Middle frontal gyrus (tissue), 1 donor: ENCODE measurements around the gene SLC9A2.

ENCODE experiments used
- DNase-seq: peaks from one replicate; pipeline ENCODE4 v3.0.0-alpha.2; 2015; ENCODE audit warnings: low spot score; ENCODE audit errors: extremely low spot score

The SLC9A2 gene

DNA sequence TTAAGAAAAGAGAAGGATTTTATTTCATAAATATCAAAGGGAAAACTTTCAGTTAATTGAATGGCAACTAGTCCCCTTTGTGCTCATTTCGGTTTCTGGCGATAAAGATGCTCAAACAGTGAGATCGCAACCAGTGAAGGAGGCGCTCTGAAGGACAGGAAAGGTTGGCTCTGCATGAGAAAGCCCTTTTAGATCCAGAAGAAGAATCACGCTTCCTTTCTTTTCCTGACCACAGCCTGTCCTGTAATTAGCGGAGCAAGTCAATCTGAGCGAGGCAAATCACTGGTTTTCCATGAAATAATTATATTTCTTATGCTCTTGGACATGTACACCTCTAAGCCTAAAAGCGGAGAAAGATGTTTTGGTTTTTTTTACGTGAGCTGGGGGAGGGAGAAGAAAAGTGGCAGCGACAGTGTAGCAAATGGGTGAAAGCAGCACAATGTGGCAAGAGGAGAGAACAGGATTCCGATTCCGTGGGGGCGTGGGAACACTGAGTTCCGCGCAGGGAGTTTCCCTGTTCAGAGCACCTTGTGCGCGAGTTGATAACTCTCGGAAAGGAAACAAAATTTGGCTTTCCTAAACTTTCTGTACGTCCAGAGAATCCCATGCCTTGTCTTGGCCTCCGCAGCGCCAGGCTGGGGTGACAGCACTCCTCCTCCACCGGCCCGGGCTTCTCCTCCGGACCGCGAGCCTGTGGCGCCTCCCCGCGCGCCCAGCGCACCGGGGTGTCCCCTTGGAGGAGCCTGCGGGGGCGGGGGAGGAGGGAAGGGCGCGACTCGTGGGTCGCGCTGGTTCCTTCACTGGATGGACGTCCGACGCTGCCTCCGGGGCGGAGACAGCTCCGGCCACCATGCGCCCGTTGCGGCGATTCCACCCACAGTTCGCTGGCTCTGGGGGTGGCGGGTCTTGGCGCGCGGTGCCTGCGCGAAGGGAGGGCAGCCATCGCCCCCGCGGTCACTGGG is 620 bp upstream of the SLC9A2 start:
- no peak for DNase-seq

DNA sequence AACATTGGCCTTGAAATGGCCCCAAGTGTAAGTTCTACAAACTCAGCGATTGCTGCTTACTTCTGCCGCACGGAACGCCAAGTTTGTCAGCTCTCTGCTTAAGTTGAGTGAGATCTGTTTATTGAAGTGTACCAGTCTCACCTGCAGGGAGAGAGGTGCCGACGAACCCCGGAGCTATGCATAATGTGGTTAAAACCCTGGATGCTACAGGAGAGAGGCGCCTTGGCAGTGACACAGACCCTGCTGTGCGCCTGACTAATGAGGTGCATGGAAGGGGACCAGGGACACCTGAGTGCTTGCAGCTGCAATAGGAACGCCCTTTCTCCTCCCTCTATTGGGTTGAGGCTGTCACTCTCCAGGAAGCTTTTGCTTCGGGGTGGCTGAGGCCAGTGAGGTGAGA is 979 bp downstream of the SLC9A2 start:
- DNase-seq, result no peak

DNA sequence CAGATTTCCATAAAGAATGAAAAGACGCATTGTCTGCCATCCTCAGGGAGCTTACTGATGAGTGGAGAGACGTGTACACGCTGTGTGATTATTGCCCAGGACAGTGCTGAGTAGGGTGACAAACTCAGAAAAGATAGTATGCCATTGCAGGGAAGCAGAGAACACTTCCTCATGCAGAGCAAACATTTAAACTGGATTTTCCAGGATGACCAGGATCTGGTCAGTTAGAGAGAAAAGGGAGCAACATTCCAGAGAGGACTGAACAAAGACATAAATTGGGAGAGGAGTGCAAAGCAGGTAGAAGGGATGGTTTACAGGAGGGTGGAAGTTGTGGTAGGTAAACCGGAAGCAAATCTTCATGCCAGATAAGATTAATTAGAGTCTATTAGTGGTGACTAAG is 2.3 kb downstream of the SLC9A2 start:
- DNase-seq, result no peak

DNA sequence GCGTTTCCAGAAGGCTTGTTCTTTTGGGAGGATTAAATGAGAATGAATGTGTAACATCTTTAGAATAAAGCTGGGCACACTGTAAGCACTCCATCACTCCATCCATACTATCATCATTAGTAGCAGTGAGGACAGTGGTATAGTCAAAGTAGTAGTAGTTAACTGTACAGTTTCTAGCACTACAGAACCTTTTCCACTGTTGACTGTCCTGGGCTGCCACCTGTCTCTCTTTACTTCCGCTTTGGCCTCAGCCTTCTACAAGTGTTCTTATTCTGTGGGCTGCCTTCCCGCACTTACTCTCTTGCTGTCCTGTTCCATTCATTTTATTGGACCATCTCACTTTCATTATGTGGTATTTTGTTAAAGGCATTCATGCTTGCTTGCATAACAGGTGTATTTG is 3.3 kb downstream of the SLC9A2 start:
- no peak for DNase-seq

DNA sequence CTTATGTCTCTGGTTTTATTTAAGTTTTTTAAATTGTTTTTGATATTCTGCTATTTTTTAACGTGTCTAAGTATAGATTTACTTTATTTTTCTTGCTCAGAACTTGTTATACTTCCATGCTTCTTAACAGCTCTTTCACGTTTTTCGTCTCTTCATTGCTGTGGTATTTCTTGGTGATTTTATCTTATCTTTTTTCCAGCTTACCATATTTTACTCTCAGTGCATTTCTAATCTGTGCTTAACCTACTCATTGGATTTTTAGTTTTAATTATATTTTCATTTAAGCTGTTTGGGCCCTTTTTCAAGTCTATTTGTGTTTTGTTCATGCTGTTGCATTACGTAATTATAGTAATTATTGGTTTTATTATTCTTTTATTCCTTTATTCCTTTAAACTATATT is 11.1 kb downstream of the SLC9A2 start:
- no peak for DNase-seq

DNA sequence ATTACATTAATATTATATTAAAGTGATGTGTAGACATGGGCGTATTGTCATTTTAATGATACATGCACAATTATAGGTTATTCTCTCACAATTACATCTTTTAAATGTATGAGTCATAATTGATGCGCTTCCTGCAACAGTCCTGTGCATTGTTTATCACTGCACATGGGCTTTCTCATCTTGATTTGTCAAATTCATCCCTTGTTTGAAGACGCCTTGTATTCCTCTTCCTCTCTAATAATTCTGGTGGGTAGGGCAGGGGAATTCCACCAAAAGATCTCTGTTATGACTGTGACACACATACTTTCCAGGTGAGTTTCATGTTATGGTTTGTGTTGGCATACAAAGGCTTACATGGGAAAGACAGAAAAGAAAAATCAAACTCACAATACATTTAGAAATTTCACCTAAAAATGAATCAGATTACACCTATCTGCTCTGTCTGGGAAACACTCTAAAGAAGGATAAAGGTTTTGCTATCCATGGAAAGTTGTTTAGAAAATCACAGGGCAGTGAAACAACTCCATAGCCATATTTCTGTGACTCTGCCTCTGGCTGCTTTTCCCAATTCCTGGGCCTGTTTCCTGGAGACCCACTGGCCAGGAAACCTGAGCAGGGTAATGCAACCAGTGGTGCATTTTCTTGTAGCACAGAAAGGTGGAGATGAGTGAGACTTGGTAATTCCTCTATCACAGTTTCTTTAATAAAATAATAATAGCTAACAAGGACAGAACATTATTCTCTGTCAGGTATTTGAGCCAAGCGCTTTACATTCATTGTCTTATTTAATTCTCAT is 13.2 kb downstream of the SLC9A2 start:
- DNase-seq, result no peak

DNA sequence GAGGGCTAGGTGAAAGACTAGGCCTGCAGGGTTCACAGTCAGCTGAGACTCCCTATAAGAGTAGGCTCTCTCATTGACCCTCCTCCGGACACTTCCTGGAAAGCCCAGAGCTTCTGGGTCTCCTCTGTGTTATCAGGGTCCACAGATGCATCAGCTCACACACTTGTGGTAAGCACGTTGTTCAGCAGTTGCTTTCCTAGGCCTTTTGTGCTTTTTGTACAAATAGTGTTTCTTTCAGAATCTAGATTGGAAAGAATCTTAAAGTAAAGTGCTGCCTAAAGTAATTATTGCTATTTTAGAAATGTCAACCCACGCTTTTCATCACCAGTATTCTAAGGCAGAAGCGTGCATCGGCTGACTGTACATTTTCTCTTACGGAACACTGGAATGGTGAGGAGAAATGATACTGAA is 15.5 kb downstream of the SLC9A2 start:
- DNase-seq, result peak; percentile 14

DNA sequence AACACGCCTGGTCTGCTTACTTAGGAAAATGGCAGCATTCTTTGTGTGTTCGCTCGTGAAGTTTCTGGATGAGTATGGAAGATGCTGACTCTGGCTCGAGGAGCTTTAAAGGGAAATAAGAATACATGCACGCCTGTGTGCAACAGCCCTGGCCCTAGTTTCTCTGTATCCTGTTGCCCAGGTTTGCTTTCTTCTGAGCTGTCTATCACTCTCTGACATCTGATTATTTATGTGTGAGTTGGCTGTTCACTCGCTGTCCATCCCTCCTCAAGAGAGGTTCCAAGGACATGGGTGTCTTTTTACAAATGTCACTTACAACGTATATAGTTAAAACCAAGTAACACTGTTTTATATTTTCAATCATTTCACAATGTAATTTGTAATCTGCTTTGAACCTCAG is 16.0 kb downstream of the SLC9A2 start:
- DNase-seq, result no peak

DNA sequence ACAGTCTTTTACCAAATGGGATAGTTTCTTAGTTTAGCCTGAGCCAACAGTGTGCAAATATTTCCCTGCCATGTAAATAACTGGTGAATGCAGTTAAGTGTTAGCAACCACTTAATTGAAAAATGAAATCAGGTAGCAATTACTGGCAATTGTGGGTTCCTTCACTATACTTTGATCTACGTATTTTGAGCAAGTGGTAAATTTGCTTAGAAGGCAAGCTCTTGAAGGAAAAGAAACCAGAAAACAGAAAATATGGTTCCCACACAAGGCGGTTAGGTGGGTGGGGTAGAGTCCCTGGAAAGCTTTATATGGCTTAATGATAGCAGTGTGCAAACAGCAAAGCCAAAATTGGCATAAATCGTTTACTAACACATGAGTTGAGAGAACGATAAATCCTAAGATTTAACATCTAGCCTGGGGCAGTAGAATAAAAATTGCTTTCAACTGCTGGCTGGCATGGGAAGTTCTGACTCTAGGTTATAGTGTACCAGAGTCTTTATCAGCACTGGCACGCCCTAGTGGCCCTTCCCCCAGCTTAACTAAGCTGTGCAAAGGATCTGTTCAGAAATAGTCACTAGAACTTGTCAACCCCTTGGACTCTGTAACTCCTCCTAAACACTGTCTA is 17.0 kb downstream of the SLC9A2 start:
- no peak for DNase-seq

DNA sequence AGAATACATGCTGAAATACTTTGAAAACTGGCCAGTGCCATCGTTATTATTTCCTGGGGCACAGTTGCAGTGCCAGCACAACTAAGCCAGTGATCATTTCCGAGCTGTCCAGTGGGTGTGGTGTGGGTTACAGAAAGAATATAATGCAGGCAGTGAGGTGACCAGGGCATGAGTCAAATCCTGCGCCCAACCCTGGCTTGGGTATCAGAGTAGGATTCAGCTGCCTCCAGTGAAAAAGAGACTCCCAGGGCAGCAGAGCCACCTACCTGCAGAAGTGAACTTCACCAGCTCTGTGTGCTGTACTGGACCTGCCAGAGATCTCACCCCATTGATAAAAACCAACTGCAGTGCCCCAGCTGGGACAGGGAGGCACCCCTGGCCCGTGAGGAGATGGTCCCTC is 18.0 kb downstream of the SLC9A2 start:
- DNase-seq, result no peak

DNA sequence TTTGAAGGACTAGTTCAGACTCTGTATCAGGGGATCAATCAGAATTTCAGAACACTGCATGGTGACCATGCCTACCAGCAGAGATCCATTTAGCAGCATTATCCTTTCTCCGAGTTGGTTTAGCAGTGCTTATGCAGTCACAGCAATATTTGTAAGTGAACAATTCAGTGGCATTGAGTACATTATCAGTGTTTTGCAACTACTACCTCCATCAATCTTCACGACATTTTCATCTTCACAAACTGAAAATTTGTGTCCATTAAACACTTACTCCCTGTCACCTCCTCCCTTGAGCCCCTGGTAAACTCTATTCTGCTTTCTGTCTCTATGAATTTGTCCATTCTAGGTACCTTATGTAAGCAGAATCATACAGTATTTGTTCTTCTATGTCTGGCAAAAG is 20.1 kb downstream of the SLC9A2 start:
- DNase-seq, result no peak

DNA sequence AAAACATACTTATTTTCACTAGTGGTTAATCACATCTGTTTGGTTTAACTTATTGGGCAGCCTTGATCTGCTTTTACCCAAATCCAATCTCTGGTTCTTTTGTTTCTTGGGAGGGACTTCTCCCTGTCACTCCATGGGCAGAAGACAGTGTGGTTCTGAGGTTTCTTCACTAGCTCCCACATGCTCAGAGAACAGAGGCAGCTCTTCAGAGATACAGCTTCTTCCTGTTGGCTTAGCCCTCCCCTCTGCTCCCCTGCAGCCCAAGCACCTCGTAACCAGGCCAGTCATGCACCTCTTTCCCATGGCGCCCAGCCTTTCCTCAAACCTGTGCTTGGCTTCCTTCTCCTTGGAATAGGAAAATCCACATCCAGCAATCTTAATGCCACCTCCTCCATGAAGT is 32.8 kb downstream of the SLC9A2 start:
- DNase-seq, result no peak

DNA sequence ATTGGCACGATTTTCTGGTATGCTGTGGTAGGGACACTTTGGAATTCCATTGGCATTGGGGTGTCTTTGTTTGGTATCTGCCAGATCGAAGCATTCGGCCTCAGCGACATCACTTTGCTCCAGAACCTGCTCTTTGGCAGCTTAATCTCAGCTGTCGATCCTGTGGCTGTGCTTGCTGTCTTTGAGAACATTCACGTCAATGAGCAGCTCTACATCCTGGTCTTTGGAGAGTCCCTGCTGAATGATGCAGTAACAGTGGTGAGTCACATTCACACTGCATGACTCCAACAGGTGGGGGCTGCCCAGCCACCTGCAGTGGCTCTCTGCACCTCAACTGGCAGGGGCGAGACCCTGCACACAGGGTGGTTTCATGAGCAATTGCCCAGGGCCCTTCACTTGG is 38.4 kb downstream of the SLC9A2 start:
- DNase-seq, result no peak

DNA sequence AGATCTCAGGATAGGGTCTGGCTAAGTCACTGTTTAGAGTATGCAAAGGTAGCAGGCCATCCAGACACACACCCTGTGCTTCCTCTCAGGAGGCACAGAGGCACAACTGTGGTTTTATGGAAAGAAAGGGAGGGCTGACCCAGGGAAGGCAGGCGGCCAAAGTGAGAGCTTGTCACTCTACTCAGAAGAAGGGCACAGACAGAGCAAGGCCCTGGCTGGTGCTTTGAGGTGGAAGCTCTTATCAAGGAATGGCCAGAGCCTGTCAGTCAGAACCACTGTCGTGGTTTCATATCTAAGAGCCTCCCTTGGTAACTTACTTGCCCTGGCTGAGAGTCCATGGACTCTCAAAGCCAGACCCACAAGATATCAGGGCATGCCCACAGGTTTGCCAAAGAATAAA is 40.7 kb downstream of the SLC9A2 start:
- DNase-seq, result no peak

DNA sequence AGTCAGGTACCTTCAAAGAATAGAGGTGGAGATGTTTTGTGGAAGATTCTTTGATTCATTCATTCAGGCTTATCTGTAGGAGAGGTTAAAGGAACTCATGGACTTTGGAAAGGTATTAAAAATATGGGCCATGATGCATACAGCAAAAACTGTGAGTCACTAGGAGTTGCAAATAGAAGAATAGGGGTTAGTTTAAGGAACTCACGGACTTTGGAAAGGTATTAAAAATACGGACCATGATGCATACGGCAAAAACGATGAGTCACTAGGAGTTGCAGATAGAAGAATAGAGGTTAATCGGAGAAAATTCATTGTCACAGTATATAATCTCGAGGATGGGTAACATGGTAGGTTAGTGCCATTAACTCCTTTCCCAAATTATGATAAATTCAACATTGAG is 41.2 kb downstream of the SLC9A2 start:
- DNase-seq, result no peak

DNA sequence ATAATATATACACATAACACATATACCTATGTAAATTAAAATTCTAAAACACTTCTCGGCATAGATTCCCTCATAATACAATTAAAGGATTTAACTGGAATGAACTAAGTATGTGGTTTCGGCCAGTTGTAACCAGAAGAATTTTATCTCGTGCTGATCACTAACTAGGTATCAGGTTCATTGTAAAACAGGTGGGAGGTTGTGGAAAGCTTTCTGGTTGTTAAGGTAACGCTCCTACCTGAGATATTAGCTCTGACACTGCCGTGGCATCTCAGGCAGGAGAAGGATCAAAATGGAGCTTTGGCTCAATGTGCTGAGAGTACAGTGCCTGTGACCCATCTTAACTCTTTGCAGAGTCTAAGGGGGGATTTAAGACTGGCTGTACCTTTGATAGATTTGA is 42.5 kb downstream of the SLC9A2 start:
- DNase-seq, result no peak

DNA sequence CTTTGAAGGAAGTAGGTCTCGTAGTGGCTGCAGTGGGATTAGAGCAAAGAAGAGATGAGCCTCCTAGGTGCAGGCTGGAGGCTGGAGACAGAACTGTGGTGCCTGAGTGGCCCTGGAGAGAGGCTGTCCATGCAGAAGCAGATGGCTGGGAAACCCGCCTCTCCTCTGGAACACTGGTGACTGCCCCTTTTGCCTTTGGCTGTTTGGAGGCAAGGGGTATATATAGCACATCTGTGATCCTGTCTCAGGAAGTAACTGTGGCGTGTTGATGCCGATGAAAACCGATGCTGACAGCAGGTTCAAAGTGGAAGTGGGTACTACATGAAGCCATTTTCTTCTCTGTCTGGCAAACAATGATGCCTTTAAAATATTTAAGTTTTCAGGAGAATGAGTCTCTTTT is 43.5 kb downstream of the SLC9A2 start:
- no peak for DNase-seq

DNA sequence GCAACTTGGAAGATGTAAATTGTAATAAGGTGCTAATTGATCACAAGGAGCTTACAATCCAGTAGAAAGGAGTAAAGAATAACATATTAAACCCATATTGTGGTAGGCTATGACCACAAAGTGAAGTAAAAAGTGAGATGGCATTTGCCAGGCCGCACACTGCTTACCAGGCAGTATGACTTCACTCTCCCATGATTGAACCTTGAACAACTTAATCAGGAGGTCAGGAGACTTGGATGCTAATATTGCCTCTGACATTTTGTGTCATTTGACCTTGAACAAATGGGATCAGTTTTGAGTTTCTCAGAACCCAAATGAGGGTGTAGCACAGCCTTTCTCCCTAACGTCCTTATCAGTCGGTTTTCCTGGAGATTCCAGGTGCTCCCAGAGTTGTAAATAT is 44.0 kb downstream of the SLC9A2 start:
- DNase-seq, result no peak

DNA sequence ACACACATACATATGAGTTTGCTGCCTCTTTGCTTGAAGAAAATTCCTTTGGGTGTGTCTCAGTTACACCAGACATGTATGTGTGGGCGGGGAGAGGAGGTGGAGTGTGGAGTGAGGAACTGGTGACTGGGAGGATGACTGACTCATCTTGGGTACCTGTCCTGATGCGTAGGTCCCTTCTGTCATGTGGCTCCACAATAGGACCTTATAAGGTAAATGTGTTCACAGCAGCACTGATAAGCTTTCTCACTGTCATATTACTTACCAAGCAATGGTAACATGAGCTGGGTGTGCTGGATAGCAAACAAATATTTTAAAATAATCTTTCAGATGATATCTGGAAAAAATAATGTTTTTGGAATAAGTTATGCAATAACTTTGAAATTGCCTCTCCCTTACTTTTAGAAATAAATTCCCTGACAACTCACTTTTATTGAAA is 45.1 kb downstream of the SLC9A2 start:
- DNase-seq, result no peak

DNA sequence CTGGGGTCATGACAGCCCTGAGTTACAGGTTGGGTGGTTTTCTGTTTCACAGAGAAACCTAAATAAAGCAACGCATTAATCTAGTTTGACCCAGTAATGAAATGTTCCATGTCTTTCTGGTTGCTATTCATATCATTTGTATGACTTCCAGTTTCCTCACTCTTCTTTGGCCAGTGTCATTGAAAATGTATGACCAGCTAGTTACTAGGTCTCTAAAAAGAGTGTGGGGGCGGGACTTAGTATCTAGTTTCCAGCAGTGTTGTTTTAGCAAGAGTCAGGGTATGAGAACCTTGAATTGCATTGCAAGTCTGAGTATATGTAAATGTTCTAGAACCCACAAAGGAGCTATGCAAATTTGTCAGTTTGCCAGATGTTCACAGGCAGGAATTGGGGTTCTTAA is 47.7 kb downstream of the SLC9A2 start:
- DNase-seq, result no peak

DNA sequence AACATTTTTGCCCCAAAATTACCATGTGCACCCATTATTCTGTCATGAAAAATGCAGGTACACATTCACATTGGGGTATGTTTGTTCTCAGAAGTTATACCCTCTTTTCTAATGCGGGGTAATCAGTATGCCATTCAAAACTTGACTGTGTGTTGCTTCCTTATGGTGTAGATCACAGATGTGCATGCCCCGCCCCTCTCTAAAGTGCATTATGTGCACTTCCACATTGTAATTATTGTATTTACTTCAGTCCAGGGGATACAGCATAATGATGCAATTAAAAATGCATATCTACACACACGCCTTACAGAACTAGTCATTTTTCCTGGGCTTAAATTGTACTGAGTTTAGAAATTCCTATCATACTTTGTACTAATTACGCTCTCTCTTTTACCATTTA is 48.8 kb downstream of the SLC9A2 start:
- DNase-seq, result no peak

DNA sequence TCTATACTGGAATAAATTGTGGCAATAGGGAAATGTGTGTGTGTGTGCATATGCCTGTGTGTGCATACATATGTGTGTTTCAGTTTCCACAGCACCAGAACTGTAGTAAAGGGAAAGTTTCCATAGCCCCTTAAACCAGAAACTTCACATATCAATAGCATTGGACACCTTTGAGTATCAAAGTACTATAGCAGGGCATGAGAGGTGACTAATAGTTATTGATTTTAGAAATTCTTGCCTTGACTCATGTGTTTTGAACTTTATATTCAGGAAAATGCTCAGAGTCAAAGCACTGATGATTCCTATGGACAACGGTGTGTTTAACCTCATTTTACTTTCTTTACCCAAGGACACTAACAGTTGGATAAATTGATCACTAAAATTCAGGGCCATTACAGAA is 50.0 kb downstream of the SLC9A2 start:
- DNase-seq, result no peak
